Measurements from ENCODE around the gene ENHO. TPM values are rescaled to one million over a fixed set of nuclear protein-coding genes. Genes with fewer than 3 reads are reported as not detected.

Gene ENHO
- total RNA-seq, 4 donors from 2014 or later = 2.7 to 22.1 (median 16.3) TPM

- Histone ChIP-seq H3K4me1 (peaks cover 0 to 23% (median 0%) of the 10 kb centered on the region in 4 donors), H3K4me3 (no peak overlapping the region), H3K36me3 (no peaks in the 10 kb centered on the region), H3K9me3 (no peaks in the 10 kb centered on the region), H3K27me3 (no peaks in the 10 kb centered on the region), H3K27ac (peak overlapping the region in 1 of 4 donors; percentile 8)
- 83% methylated on average over 2 of the region's 2 CpGs for WGBS, 2 donors
- DNase-seq (ENCODE audit: low spot score in 2 of 2) = no peak
- no peak for TF ChIP-seq EP300 (IDR thresholded peaks at IDR 0.05)
- TF ChIP-seq CTCF (IDR thresholded peaks at IDR 0.05) = no peak
- no peak for TF ChIP-seq POLR2A (IDR thresholded peaks at IDR 0.05)
Measured at GRCh38 chr9:34513567-34514214, 9.1 kb downstream of the ENHO start.

GRCh38 chr9:34512131-34513078 is 10.4 kb downstream of the ENHO start:
- no peak for DNase-seq (ENCODE audit: low spot score in 2 of 2)

GRCh38 chr9:34510497-34511468 is 12.0 kb downstream of the ENHO start:
- DNase-seq (ENCODE audit: low spot score in 2 of 2) = no peak
- H3K9me3 ChIP-seq = no peaks in the 10 kb centered on the region
- H3K4me1 ChIP-seq = peaks cover 0 to 35% (median 3%) of the 10 kb centered on the region in 4 donors
- no peak overlapping the region for H3K4me3 ChIP-seq
- no peaks in the 10 kb centered on the region for H3K27me3 ChIP-seq
- TF ChIP-seq EP300 (IDR thresholded peaks at IDR 0.05) = no peak
- no peak for TF ChIP-seq CTCF (IDR thresholded peaks at IDR 0.05)
- TF ChIP-seq POLR2A (IDR thresholded peaks at IDR 0.05) = no peak
- H3K27ac ChIP-seq = no peak overlapping the region
- 74 to 75% methylated on average over 13 of the region's 13 CpGs for WGBS, 2 donors
- H3K36me3 ChIP-seq = no peaks in the 10 kb centered on the region

More at GRCh38 chr9:34512131-34513078, 10.4 kb downstream of the ENHO start:
- 63 to 67% methylated on average over 9 of the region's 9 CpGs for WGBS, 2 donors
- Histone ChIP-seq H3K4me3 (no peak overlapping the region), H3K36me3 (no peaks in the 10 kb centered on the region), H3K27me3 (no peaks in the 10 kb centered on the region), H3K4me1 (peaks cover 0 to 23% (median 0%) of the 10 kb centered on the region in 4 donors), H3K9me3 (no peaks in the 10 kb centered on the region), H3K27ac (peak overlapping the region in 1 of 4 donors; percentile 8)
- TF ChIP-seq POLR2A (IDR thresholded peaks at IDR 0.05) = no peak
- TF ChIP-seq CTCF (IDR thresholded peaks at IDR 0.05) = no peak
- no peak for TF ChIP-seq EP300 (IDR thresholded peaks at IDR 0.05)

GRCh38 chr9:34508951-34509350 is 13.8 kb downstream of the ENHO start:
- Histone ChIP-seq H3K36me3 (no peaks in the 10 kb centered on the region), H3K27ac (no peak overlapping the region), H3K4me1 (peaks cover 0 to 43% (median 4%) of the 10 kb centered on the region in 4 donors), H3K4me3 (no peak overlapping the region), H3K9me3 (no peaks in the 10 kb centered on the region), H3K27me3 (no peaks in the 10 kb centered on the region)
- TF ChIP-seq CTCF (IDR thresholded peaks at IDR 0.05) (no peak), POLR2A (IDR thresholded peaks at IDR 0.05) (no peak), EP300 (IDR thresholded peaks at IDR 0.05) (no peak)
- no peak for DNase-seq (ENCODE audit: low spot score in 2 of 2)
- 92 to 95% methylated on average over 3 of the region's 3 CpGs for WGBS, 2 donors

All from tibial nerve (tissue), 4 donors.